K562 (cell line): ENCODE data around the gene PARP11. TPM values are rescaled to one million over a fixed set of nuclear protein-coding genes. Genes with fewer than 3 reads are reported as not detected.

Experiments used
- ATF3 ChIP-seq, 2 experiments: fragments of 450-650 bp in 1 of 2; sonication (generic) in 1 of 2; formaldehyde crosslinking in 1 of 2; IDR thresholded peaks in 1 of 2; conservative IDR thresholded peaks in 1 of 2; 2 replicates each; pipeline versions ENCODE4 v1.6.1 to v1.8.1; 2016 to 2023; ENCODE audit warnings: mild to moderate bottlenecking in 2 of 2, moderate library complexity in 2 of 2, inconsistent platforms in 1 of 2, missing genetic modification reagents in 1 of 2
- CBFA2T3 ChIP-seq: fragments of 450-650 bp; IDR thresholded peaks from 2 replicates; pipeline ENCODE4 v1.6.1; 2017
- E2F3 ChIP-seq: fragments of 250-450 bp; sonication (Bioruptor Pico); IDR thresholded peaks from 2 replicates; pipeline ENCODE4 v1.4.0; 2020; ENCODE audit warnings: mild to moderate bottlenecking
- NRF1 ChIP-seq, 2 experiments: fragments of 450-650 bp; IDR thresholded peaks in 1 of 2; conservative IDR thresholded peaks in 1 of 2; 2 replicates each; pipeline ENCODE4 v1.6.1; 2014; ENCODE audit warnings: mild to moderate bottlenecking in 2 of 2
- RREB1 ChIP-seq: fragments of 250-450 bp; sonication (Bioruptor Pico); IDR thresholded peaks from 2 replicates; pipeline ENCODE4 v1.4.0; 2020
- TEAD2 ChIP-seq: fragments of 450-650 bp; IDR thresholded peaks from 2 replicates; pipeline ENCODE4 v1.6.1; 2016; ENCODE audit warnings: missing genetic modification characterization, control low read depth, missing compliant biosample characterization
- ZBTB11 ChIP-seq, 3 experiments: fragments of 200-800 bp in 1 of 3; fragments of 250-450 bp in 1 of 3; fragments of 450-650 bp in 1 of 3; sonication (Bioruptor Pico) in 1 of 3; sonication (Bioruptor generic) in 1 of 3; formaldehyde crosslinking in 1 of 3; IDR thresholded peaks; 2 replicates each; pipeline versions ENCODE4 v1.6.1 to v1.8.0; 2016 to 2022; ENCODE audit warnings: mild to moderate bottlenecking in 2 of 3, missing genetic modification characterization in 2 of 3, missing compliant biosample characterization in 1 of 3, moderate library complexity in 1 of 3
- ZNF780A ChIP-seq: fragments of 250-450 bp; sonication (Bioruptor Pico); IDR thresholded peaks from 2 replicates; pipeline ENCODE4 v1.5.0; 2021; ENCODE audit warnings: mild to moderate bottlenecking
- polyA plus RNA-seq, 8 experiments: library from polyadenylated mRNA; depleted of rRNA in 4 of 8; stranded (reverse) in 5 of 8; unstranded in 3 of 8; fragments of >200 nt; fragmentation: Nextera tagmentation in 2 of 8; fragmentation: Illumina TruSeq in 1 of 8; extraction: Ambion mirVana in 2 of 8; extraction: Trizol in 1 of 8; gene quantifications; 2 replicates each; pipeline versions ENCODE4 v1.2.1 to v1.2.3, GENCODE V29; 2011 to 2014; ENCODE audit warnings: inconsistent platforms in 1 of 8, missing spikeins in 1 of 8
- total RNA-seq, 7 experiments: library from RNA; depleted of rRNA in 6 of 7; stranded (reverse); fragments of >200 nt in 6 of 7; fragmentation: Illumina TruSeq in 2 of 7; extraction: Trizol in 2 of 7; gene quantifications; 2 replicates each; pipeline versions ENCODE4 v1.2.1 to v1.2.3, GENCODE V29; 2011 to 2021; ENCODE audit warnings: low replicate concordance in 1 of 7
- TF ChIP-seq, protein P1 (sequence below): fragments of 450-650 bp; formaldehyde crosslinking; conservative IDR thresholded peaks from 2 replicates; pipeline ENCODE4 v1.4.0; 2022; ENCODE audit warnings: mild to moderate bottlenecking, missing genetic modification characterization
- TF ChIP-seq, protein P2 (sequence below): IDR thresholded peaks from 2 replicates; pipeline ENCODE4 v1.6.1; 2011; ENCODE audit not compliant: insufficient read length; ENCODE audit errors: extremely low read depth

The PARP11 gene
- total and polyA plus RNA-seq, 9 of the 15 experiments (the other 6 are each of a cell fraction or from before 2014, with no cell fraction given) = 0.40 to 2.5 (median 1.4) TPM

DNA sequence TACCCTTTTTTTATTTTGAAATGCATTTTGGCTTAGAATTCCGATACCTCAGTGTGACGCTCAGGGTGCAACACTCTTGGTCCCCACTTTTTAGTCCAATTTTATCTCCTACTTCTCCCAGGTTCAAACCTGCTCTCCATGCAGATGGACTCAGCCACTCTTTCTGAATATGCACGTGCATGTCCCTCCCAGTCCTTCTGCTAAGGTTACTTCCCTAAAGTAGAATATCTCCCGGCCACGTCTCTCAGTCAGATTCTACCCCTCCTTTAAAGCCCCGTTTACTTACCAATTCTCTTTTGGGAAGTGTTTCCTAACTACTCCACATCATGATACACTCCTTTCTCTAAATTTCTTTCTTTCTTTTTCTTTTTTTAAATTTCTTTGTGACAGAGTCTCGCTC is 15.5 kb upstream of the PARP11 start (continued):
- TF ChIP-seq ZBTB11 (CRISPR knock-in tag; IDR thresholded peaks at IDR 0.05) = no peak
- no peak for TF ChIP-seq CBFA2T3
- TF ChIP-seq NRF1 (conservative IDR thresholded peaks at IDR 0.05 in 1 of 2, IDR thresholded peaks at IDR 0.05 in 1 of 2) = no peak
- TF ChIP-seq, protein P1, sequence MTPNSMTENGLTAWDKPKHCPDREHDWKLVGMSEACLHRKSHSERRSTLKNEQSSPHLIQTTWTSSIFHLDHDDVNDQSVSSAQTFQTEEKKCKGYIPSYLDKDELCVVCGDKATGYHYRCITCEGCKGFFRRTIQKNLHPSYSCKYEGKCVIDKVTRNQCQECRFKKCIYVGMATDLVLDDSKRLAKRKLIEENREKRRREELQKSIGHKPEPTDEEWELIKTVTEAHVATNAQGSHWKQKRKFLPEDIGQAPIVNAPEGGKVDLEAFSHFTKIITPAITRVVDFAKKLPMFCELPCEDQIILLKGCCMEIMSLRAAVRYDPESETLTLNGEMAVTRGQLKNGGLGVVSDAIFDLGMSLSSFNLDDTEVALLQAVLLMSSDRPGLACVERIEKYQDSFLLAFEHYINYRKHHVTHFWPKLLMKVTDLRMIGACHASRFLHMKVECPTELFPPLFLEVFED (CRISPR knock-in tag) = no peak
- TF ChIP-seq, protein P2, sequence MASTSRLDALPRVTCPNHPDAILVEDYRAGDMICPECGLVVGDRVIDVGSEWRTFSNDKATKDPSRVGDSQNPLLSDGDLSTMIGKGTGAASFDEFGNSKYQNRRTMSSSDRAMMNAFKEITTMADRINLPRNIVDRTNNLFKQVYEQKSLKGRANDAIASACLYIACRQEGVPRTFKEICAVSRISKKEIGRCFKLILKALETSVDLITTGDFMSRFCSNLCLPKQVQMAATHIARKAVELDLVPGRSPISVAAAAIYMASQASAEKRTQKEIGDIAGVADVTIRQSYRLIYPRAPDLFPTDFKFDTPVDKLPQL = no peak
- TF ChIP-seq TEAD2 (tag) = no peak
- TF ChIP-seq ZNF780A (CRISPR knock-in tag) = no peak
- TF ChIP-seq ATF3 (IDR thresholded peaks at IDR 0.05) = no peak
- TF ChIP-seq ATF3 (CRISPR knock-in tag; conservative IDR thresholded peaks at IDR 0.05) = no peak
- no peak for TF ChIP-seq RREB1
- no peak for TF ChIP-seq E2F3 (CRISPR knock-in tag)
